Trophoblast cell (in vitro differentiated cells and primary cell): Measurements from ENCODE around the gene ABCA13.

Experiments
- DNase-seq, 2 donors: peaks; one replicate each; pipeline ENCODE4 v3.0.0-alpha.2; 2016
- H2AFZ ChIP-seq: 2 replicates; pipeline ENCODE4 v1.6.1; 2013; ENCODE audit warnings: low read length, moderate library complexity, mild to moderate bottlenecking; ENCODE audit not compliant: insufficient read depth, poor library complexity
- H2AK5ac ChIP-seq: 2 replicates; pipeline ENCODE4 v1.6.1; 2013; ENCODE audit warnings: mild to moderate bottlenecking, low read length
- H2BK120ac ChIP-seq: 2 replicates; pipeline ENCODE4 v1.6.1; 2013; ENCODE audit warnings: low read length, mild to moderate bottlenecking, moderate library complexity; ENCODE audit not compliant: insufficient read depth, poor library complexity
- H2BK12ac ChIP-seq: 2 replicates; pipeline ENCODE4 v1.6.1; 2013; ENCODE audit warnings: mild to moderate bottlenecking, low read length, moderate library complexity
- H2BK5ac ChIP-seq: 2 replicates; pipeline ENCODE4 v1.6.1; 2013; ENCODE audit warnings: low read length, low read depth, moderate library complexity, mild to moderate bottlenecking; ENCODE audit not compliant: poor library complexity
- H3K14ac ChIP-seq: 2 replicates; pipeline ENCODE4 v1.6.1; 2013; ENCODE audit warnings: mild to moderate bottlenecking, low read length
- H3K18ac ChIP-seq: 2 replicates; pipeline ENCODE4 v1.6.1; 2013; ENCODE audit warnings: mild to moderate bottlenecking, low read length
- H3K23ac ChIP-seq: 2 replicates; pipeline ENCODE4 v1.6.1; 2013; ENCODE audit warnings: low read length
- H3K27ac ChIP-seq: 2 replicates; pipeline ENCODE4 v1.5.1; 2013; ENCODE audit warnings: low read depth, mild to moderate bottlenecking, inconsistent platforms, low read length, moderate library complexity
- H3K27me3 ChIP-seq: 2 replicates; pipeline ENCODE4 v1.6.1; 2013; ENCODE audit warnings: inconsistent platforms, mild to moderate bottlenecking, low read length, moderate library complexity; ENCODE audit not compliant: insufficient read depth
- H3K36me3 ChIP-seq, 2 experiments: 1 replicate in 1 of 2; 2 replicates in 1 of 2; pipeline ENCODE4 v1.6.1; 2013; ENCODE audit warnings: low read length in 2 of 2, mild to moderate bottlenecking in 2 of 2, moderate library complexity in 1 of 2; ENCODE audit not compliant: insufficient read depth in 2 of 2, control insufficient read depth in 1 of 2
- H3K4ac ChIP-seq: 2 replicates; pipeline ENCODE4 v1.6.1; 2013; ENCODE audit warnings: low read depth, mild to moderate bottlenecking, low read length, moderate library complexity
- H3K4me1 ChIP-seq, 2 experiments: 1 replicate in 1 of 2; 2 replicates in 1 of 2; pipeline ENCODE4 v1.6.1; 2013; ENCODE audit warnings: low read length in 2 of 2, mild to moderate bottlenecking in 2 of 2, moderate library complexity in 1 of 2; ENCODE audit not compliant: insufficient read depth in 2 of 2, control insufficient read depth in 1 of 2
- H3K4me2 ChIP-seq: 2 replicates; pipeline ENCODE4 v1.6.1; 2013; ENCODE audit warnings: inconsistent platforms, mild to moderate bottlenecking, low read length, moderate library complexity
- H3K4me3 ChIP-seq: 2 replicates; pipeline ENCODE4 v1.5.1; 2013; ENCODE audit warnings: mild to moderate bottlenecking, low read depth, low read length, inconsistent platforms
- H3K79me1 ChIP-seq: one replicate; pipeline ENCODE4 v1.6.1; 2013; ENCODE audit warnings: low read length
- H3K79me2 ChIP-seq: 2 replicates; pipeline ENCODE4 v1.6.1; 2013; ENCODE audit warnings: low read length, mild to moderate bottlenecking; ENCODE audit not compliant: control insufficient read depth, insufficient read depth, poor library complexity
- H3K9ac ChIP-seq: 2 replicates; pipeline ENCODE4 v1.6.1; 2013; ENCODE audit warnings: mild to moderate bottlenecking, low read length
- H3K9me3 ChIP-seq: 2 replicates; pipeline ENCODE4 v1.6.1; 2013; ENCODE audit warnings: low read depth, mild to moderate bottlenecking, control low read depth, inconsistent platforms, low read length; ENCODE audit not compliant: insufficient read depth
- H4K12ac ChIP-seq: 2 replicates; pipeline ENCODE4 v1.6.1; 2013; ENCODE audit warnings: low read depth, mild to moderate bottlenecking, low read length, moderate library complexity
- H4K8ac ChIP-seq: 2 replicates; pipeline ENCODE4 v1.6.1; 2013; ENCODE audit warnings: low read depth, mild to moderate bottlenecking, low read length, moderate library complexity
- H4K91ac ChIP-seq: one replicate; pipeline ENCODE4 v1.6.1; 2013; ENCODE audit warnings: low read depth, mild to moderate bottlenecking, low read length, moderate library complexity
- WGBS: extraction: QIAGEN DNeasy Blood & Tissue Kit; methylation state at CpG from one replicate; pipeline ENCODE4 v1.1.7; 2013; ENCODE audit warnings: missing lambda C conversion rate; ENCODE audit not compliant: insufficient read length, insufficient coverage; ENCODE audit errors: extremely low coverage; 5-methylcytosine and 5-hydroxymethylcytosine counted together

Gene ABCA13

GRCh38 chr7:48150086-48150485, 21.2 kb upstream of the ABCA13 start:
- H3K27me3 ChIP-seq: no peaks in the 10 kb centered on the region
- no peak overlapping the region for H3K4me3 ChIP-seq
- no peaks in the 10 kb centered on the region for H3K79me2 ChIP-seq
- H3K18ac ChIP-seq: no peak overlapping the region
- no peak overlapping the region for H4K8ac ChIP-seq
- H3K4me1 ChIP-seq: no peaks in the 10 kb centered on the region
- H4K12ac ChIP-seq: no peak overlapping the region
- H2AFZ ChIP-seq: no peak overlapping the region
- no peak overlapping the region for H3K23ac ChIP-seq
- no peak overlapping the region for H3K14ac ChIP-seq
- H3K79me1 ChIP-seq: no peaks in the 10 kb centered on the region
- H2BK5ac ChIP-seq: no peak overlapping the region
- H3K27ac ChIP-seq: no peak overlapping the region
- H3K4ac ChIP-seq: no peak overlapping the region
- no peaks in the 10 kb centered on the region for H3K36me3 ChIP-seq
- H2BK12ac ChIP-seq: no peak overlapping the region
- H3K4me2 ChIP-seq: no peak overlapping the region
- H2AK5ac ChIP-seq: no peak overlapping the region
- no peaks in the 10 kb centered on the region for H3K9me3 ChIP-seq
- WGBS: no CpG with 5 or more reads among the region's 3 CpGs
- no peak overlapping the region for H2BK120ac ChIP-seq
- no peak overlapping the region for H4K91ac ChIP-seq
- peak; percentile 51 to 78 for DNase-seq
- H3K9ac ChIP-seq: no peak overlapping the region

GRCh38 chr7:48154792-48155413, 16.4 kb upstream of the ABCA13 start:
- WGBS: no CpG with 5 or more reads among the region's 8 CpGs
- H2AK5ac ChIP-seq: no peak overlapping the region
- H4K91ac ChIP-seq: no peak overlapping the region
- no peak overlapping the region for H3K9ac ChIP-seq
- H4K12ac ChIP-seq: no peak overlapping the region
- H4K8ac ChIP-seq: no peak overlapping the region
- no peaks in the 10 kb centered on the region for H3K9me3 ChIP-seq
- no peaks in the 10 kb centered on the region for H3K36me3 ChIP-seq
- H3K4me1 ChIP-seq: no peaks in the 10 kb centered on the region
- H3K79me2 ChIP-seq: no peaks in the 10 kb centered on the region
- no peak overlapping the region for H2BK5ac ChIP-seq
- no peak overlapping the region for H3K18ac ChIP-seq
- H3K27me3 ChIP-seq: no peaks in the 10 kb centered on the region
- H3K4me2 ChIP-seq: no peak overlapping the region
- no peaks in the 10 kb centered on the region for H3K79me1 ChIP-seq
- peak; percentile 33 to 77 for DNase-seq
- H2BK12ac ChIP-seq: no peak overlapping the region
- H3K4me3 ChIP-seq: no peak overlapping the region
- no peak overlapping the region for H3K23ac ChIP-seq
- no peak overlapping the region for H3K14ac ChIP-seq
- no peak overlapping the region for H2AFZ ChIP-seq
- no peak overlapping the region for H2BK120ac ChIP-seq
- H3K27ac ChIP-seq: no peak overlapping the region
- H3K4ac ChIP-seq: no peak overlapping the region

- Histone ChIP-seq H3K4ac (no peak overlapping the region), H2BK12ac (no peak overlapping the region), H3K4me2 (no peak overlapping the region), H3K79me2 (no peaks in the 10 kb centered on the region), H3K27me3 (no peaks in the 10 kb centered on the region), H4K12ac (no peak overlapping the region), H3K4me3 (no peak overlapping the region), H3K4me1 (no peaks in the 10 kb centered on the region), H3K36me3 (no peaks in the 10 kb centered on the region), H3K23ac (no peak overlapping the region), H3K9ac (no peak overlapping the region), H3K79me1 (no peaks in the 10 kb centered on the region), H3K27ac (no peak overlapping the region), H3K9me3 (no peaks in the 10 kb centered on the region), H2BK5ac (no peak overlapping the region), H4K8ac (no peak overlapping the region), H4K91ac (no peak overlapping the region), H2AK5ac (no peak overlapping the region), H2AFZ (no peak overlapping the region), H2BK120ac (no peak overlapping the region), H3K18ac (no peak overlapping the region), H3K14ac (no peak overlapping the region)
- WGBS: no CpG with 5 or more reads among the region's 2 CpGs
- peak in 1 of 2 donors; percentile 45 for DNase-seq
These were observed 12.9 kb upstream of the ABCA13 start for GRCh38 chr7:48158404-48158803.

- no peaks in the 10 kb centered on the region for H3K27me3 ChIP-seq
- H3K4me2 ChIP-seq: no peak overlapping the region
- no peak overlapping the region for H2BK120ac ChIP-seq
- no peak overlapping the region for H3K23ac ChIP-seq
- no peaks in the 10 kb centered on the region for H3K79me2 ChIP-seq
- no peaks in the 10 kb centered on the region for H3K79me1 ChIP-seq
- H4K8ac ChIP-seq: no peak overlapping the region
- DNase-seq: no peak
- no peaks in the 10 kb centered on the region for H3K4me1 ChIP-seq
- H3K36me3 ChIP-seq: no peaks in the 10 kb centered on the region
- H3K4me3 ChIP-seq: no peak overlapping the region
- H3K27ac ChIP-seq: no peak overlapping the region
- H3K4ac ChIP-seq: no peak overlapping the region
- no peak overlapping the region for H2BK12ac ChIP-seq
- H3K18ac ChIP-seq: no peak overlapping the region
- H3K14ac ChIP-seq: no peak overlapping the region
- H3K9ac ChIP-seq: no peak overlapping the region
- no peak overlapping the region for H4K12ac ChIP-seq
- no peak overlapping the region for H2AK5ac ChIP-seq
- WGBS: no CpG with 5 or more reads among the region's 1 CpG
- H2BK5ac ChIP-seq: no peak overlapping the region
- H3K9me3 ChIP-seq: no peaks in the 10 kb centered on the region
- H2AFZ ChIP-seq: no peak overlapping the region
- H4K91ac ChIP-seq: no peak overlapping the region
These were observed 9.7 kb upstream of the ABCA13 start for GRCh38 chr7:48161407-48162125.
